T-helper 22 cell (primary cell): Measurements from ENCODE around the gene APCS.

Source experiments
- DNase-seq: peaks from one replicate; pipeline ENCODE4 v3.0.0-alpha.2; 2020; ENCODE audit warnings: low read depth

Gene APCS

GRCh38 chr1:159587461-159587951 lies at the start of gene APCS:
Gene APCS, plus strand, starts transcription at chr1:159587826. Its CDS starts 96 bp downstream, at chr1:159587922.
- DNase-seq, result no peak

- DNase-seq, result no peak
Measured at GRCh38 chr1:159548126-159548525, 39.5 kb upstream of the APCS start.

- DNase-seq, result no peak
Measured at GRCh38 chr1:159554261-159554660, 33.4 kb upstream of the APCS start.

GRCh38 chr1:159554696-159555095 lies 32.9 kb upstream of the APCS start:
- DNase-seq, result no peak

GRCh38 chr1:159556931-159557369 lies 30.7 kb upstream of the APCS start:
- no peak for DNase-seq

GRCh38 chr1:159560599-159560998 lies 27.0 kb upstream of the APCS start:
- no peak for DNase-seq

GRCh38 chr1:159561497-159561896 lies 26.1 kb upstream of the APCS start:
- DNase-seq, result no peak

GRCh38 chr1:159562680-159563079 lies 24.9 kb upstream of the APCS start:
- DNase-seq, result no peak

- no peak for DNase-seq
Measured at GRCh38 chr1:159577446-159577845, 10.2 kb upstream of the APCS start.

GRCh38 chr1:159580340-159580739 lies 7.3 kb upstream of the APCS start:
- no peak for DNase-seq

- DNase-seq, result no peak
Measured at GRCh38 chr1:159581422-159581821, 6.2 kb upstream of the APCS start.

- DNase-seq, result no peak
Measured at GRCh38 chr1:159584536-159584935, 3.1 kb upstream of the APCS start.

GRCh38 chr1:159591981-159592380 lies 4.4 kb downstream of the APCS start:
- DNase-seq, result no peak

GRCh38 chr1:159594625-159595405 lies 7.2 kb downstream of the APCS start:
- DNase-seq, result no peak

- no peak for DNase-seq
Measured at GRCh38 chr1:159598196-159598595, 10.6 kb downstream of the APCS start.

- DNase-seq, result no peak
Measured at GRCh38 chr1:159600894-159601293, 13.3 kb downstream of the APCS start.

- no peak for DNase-seq
Measured at GRCh38 chr1:159602501-159602999, 14.9 kb downstream of the APCS start.

GRCh38 chr1:159612211-159612885 lies 24.7 kb downstream of the APCS start:
- DNase-seq, result no peak

GRCh38 chr1:159632922-159633321 lies 45.3 kb downstream of the APCS start:
- DNase-seq, result no peak
